ENCODE data around the gene GDF7. TPM values are rescaled to one million over a fixed set of nuclear protein-coding genes. Genes with fewer than 3 reads are reported as not detected.

The GDF7 gene
- total RNA-seq, 1 experiment from 2014 or later = 0.02 TPM

- no peak overlapping the region for H3K9ac ChIP-seq (ENCODE audit: low read length)
- no peaks in the 10 kb centered on the region for H3K9me2 ChIP-seq (ENCODE audit: insufficient read depth)
- TF ChIP-seq TCF7L2 (IDR thresholded peaks at IDR 0.05; ENCODE audit: borderline replicate concordance, extremely low read depth, insufficient read depth, insufficient read length) (no peak), SRF (IDR thresholded peaks at IDR 0.05; ENCODE audit: low read depth) (no peak), YY1 (IDR thresholded peaks at IDR 0.05; ENCODE audit: extremely low read depth, insufficient replicate concordance, low read depth, low read length) (no peak), CTCF (IDR thresholded peaks at IDR 0.05 in 2 of 3, conservative IDR thresholded peaks at IDR 0.05 in 1 of 3; ENCODE audit: borderline replicate concordance in 1 of 3, insufficient read depth in 1 of 3, low read depth in 2 of 3, low read length in 2 of 3) (no peak), ATF3 (IDR thresholded peaks at IDR 0.05) (no peak), EZH2phosphoT487 (IDR thresholded peaks at IDR 0.05; ENCODE audit: borderline replicate concordance) (no peak), CEBPB (IDR thresholded peaks at IDR 0.05; ENCODE audit: low read depth) (no peak), JUND (IDR thresholded peaks at IDR 0.05) (no peak), REST (IDR thresholded peaks at IDR 0.05; ENCODE audit: low read depth) (no peak), SIN3A (IDR thresholded peaks at IDR 0.05; ENCODE audit: low read depth) (no peak), ZFX (IDR thresholded peaks at IDR 0.05) (no peak), ELF1 (IDR thresholded peaks at IDR 0.05; ENCODE audit: borderline replicate concordance, low read depth) (no peak)
- no peak overlapping the region for H3K4me2 ChIP-seq (ENCODE audit: low read length)
- CTCF ChIA-PET = no interaction called here
- RAD21 ChIA-PET (ENCODE audit: low non-redundant PET in 1 of 2, low total read pairs in 2 of 2, uncharacterized antibody in 2 of 2, unreplicated experiment in 2 of 2) = interaction anchor here in 1 of 2 experiments (0.7 kb wide), 1 partner anchor 180 kb away, joined by 5 read pairs; no protein-coding TSS in a partner anchor
- no peaks in the 10 kb centered on the region for H3K79me2 ChIP-seq (ENCODE audit: insufficient read depth, low read length)
- no peak overlapping the region for H3K4me3 ChIP-seq (replicated peaks in 1 of 2; ENCODE audit: low read depth in 1 of 2, low read length in 2 of 2)
- intact Hi-C loops (cut with micrococcal nuclease) = no loop called here
- H3K4me1 ChIP-seq (ENCODE audit: control insufficient read depth in 1 of 2, insufficient read depth in 2 of 2, low read length in 2 of 2) = peaks cover 9 to 15% of the 10 kb centered on the region in 2 experiments; a peak in 3 of 4 replicates
- no peaks in the 10 kb centered on the region for H3K9me3 ChIP-seq (ENCODE audit: control insufficient read depth in 1 of 2, insufficient read depth in 1 of 2, low read depth in 1 of 2, low read length in 2 of 2)
- no TSS peak for BruUV-seq (replicated peaks)
- ATAC-seq (no peak), DNase-seq (ENCODE audit: low read depth, low spot score) (no peak)
- H3K27me3 ChIP-seq (ENCODE audit: insufficient read depth, low read length) = no peaks in the 10 kb centered on the region
- H4K20me1 ChIP-seq (ENCODE audit: insufficient read depth) = no peaks in the 10 kb centered on the region
- no peak overlapping the region for H2AFZ ChIP-seq (ENCODE audit: low read depth, low read length, poor library complexity, severe bottlenecking)
- H3K36me3 ChIP-seq (ENCODE audit: control insufficient read depth in 1 of 2, insufficient read depth in 2 of 2, low read length in 2 of 2) = no peaks in the 10 kb centered on the region
- no peak overlapping the region for H3K27ac ChIP-seq (ENCODE audit: low read depth, low read length)
- POLR2A ChIA-PET = interaction anchor here (6.4 kb wide), 1 partner anchor 183 kb away, joined by 66 read pairs; the partner anchor contains the start of gene RHOB
Observed at GRCh38 chr2:20630967-20631366, 36.0 kb upstream of the GDF7 start.
